HG03064 (cell line): ENCODE results near the gene SPATC1L.
"Not testable (repeated sequence)": the region's sequence is repeated elsewhere in the genome, so short reads cannot be mapped to it uniquely, and the experiment has no call there.

Experiments
- ATAC-seq: cut with Tn5 transposase; IDR thresholded peaks from one replicate; pipeline ENCODE4 v1.9.1; 2021; ENCODE audit warnings: low read depth; ENCODE audit not compliant: unreplicated experiment

SPATC1L gene

GRCh38 chr21:46183910-46184624, at the start of gene SPATC1L:
SPATC1L (minus strand) TSS chr21:46184459; CDS start chr21:46182816, 1,643 bp downstream.
- peak; percentile 57 for ATAC-seq

- no peak for ATAC-seq
These were observed 45.6 kb upstream of the SPATC1L start for GRCh38 chr21:46229923-46230260.

GRCh38 chr21:46229133-46229922, 45.1 kb upstream of the SPATC1L start:
- no peak for ATAC-seq

GRCh38 chr21:46228345-46229051, 44.2 kb upstream of the SPATC1L start, which contains the start of gene LSS:
LSS (minus strand) TSS chr21:46228774; CDS start chr21:46228745, 29 bp downstream.
- ATAC-seq: peak; percentile 64

- no peak for ATAC-seq
These were observed 43.6 kb upstream of the SPATC1L start for GRCh38 chr21:46227811-46228344.

GRCh38 chr21:46226920-46227599, 42.8 kb upstream of the SPATC1L start:
- no peak for ATAC-seq

- no peak for ATAC-seq
These were observed 41.9 kb upstream of the SPATC1L start for GRCh38 chr21:46226146-46226545.

- ATAC-seq: not testable (repeated sequence)
These were observed 39.4 kb upstream of the SPATC1L start for GRCh38 chr21:46223661-46224060.

GRCh38 chr21:46223217-46223616, 39.0 kb upstream of the SPATC1L start:
- ATAC-seq: no peak

GRCh38 chr21:46222436-46223116, 38.3 kb upstream of the SPATC1L start:
- no peak for ATAC-seq

- ATAC-seq: no peak
These were observed 37.6 kb upstream of the SPATC1L start for GRCh38 chr21:46221664-46222435.

- no peak for ATAC-seq
These were observed 36.6 kb upstream of the SPATC1L start for GRCh38 chr21:46220847-46221246.

GRCh38 chr21:46220275-46220810, 36.1 kb upstream of the SPATC1L start:
- no peak for ATAC-seq

- no peak for ATAC-seq
These were observed 35.5 kb upstream of the SPATC1L start for GRCh38 chr21:46219591-46220239.

- ATAC-seq: no peak
These were observed 34.8 kb upstream of the SPATC1L start for GRCh38 chr21:46218906-46219590.

- no peak for ATAC-seq
These were observed 33.4 kb upstream of the SPATC1L start for GRCh38 chr21:46217511-46218196.

GRCh38 chr21:46216132-46216747, 32.0 kb upstream of the SPATC1L start:
- no peak for ATAC-seq
